Nephron (organoid): Measurements from ENCODE around the gene KRTAP12-3.
"Not testable (repeated sequence)": the region's sequence is repeated elsewhere in the genome, so short reads cannot be mapped to it uniquely, and the experiment has no call there.

ENCODE experiments used
- H3K27ac Mint-ChIP-seq, 3 experiments: 2 replicates each; pipeline ENCODE4 v1.8.0; 2020; ENCODE audit warnings: mixed read lengths in 3 of 3, mild to moderate bottlenecking in 2 of 3, moderate library complexity in 1 of 3
- H3K27me3 Mint-ChIP-seq: 2 replicates; pipeline ENCODE4 v1.8.0; 2021; ENCODE audit warnings: low read depth, mild to moderate bottlenecking, moderate library complexity, mixed read lengths
- H3K36me3 Mint-ChIP-seq: 2 replicates; pipeline ENCODE4 v1.8.0; 2020; ENCODE audit warnings: low read depth, mixed read lengths
- H3K4me1 Mint-ChIP-seq: 2 replicates; pipeline ENCODE4 v1.8.0; 2020; ENCODE audit warnings: mixed read lengths
- H3K4me3 Mint-ChIP-seq, 3 experiments: 2 replicates each; pipeline ENCODE4 v1.8.0; 2020; ENCODE audit warnings: mild to moderate bottlenecking in 3 of 3, mixed read lengths in 3 of 3, moderate library complexity in 2 of 3
- H3K9me3 Mint-ChIP-seq: 2 replicates; pipeline ENCODE4 v1.8.0; 2020; ENCODE audit warnings: mixed read lengths
- CTCF ChIP-seq, 3 experiments: fragments of 200-600 bp; sonication (generic); IDR thresholded peaks; one replicate each; pipeline ENCODE4 v1.5.0; 2021; ENCODE audit warnings: antibody characterized with exemption in 3 of 3; ENCODE audit not compliant: unreplicated experiment in 3 of 3

Gene KRTAP12-3

GRCh38 chr21:44657635-44658540 lies at the start of gene KRTAP12-3:
TSS of gene KRTAP12-3 (plus strand) at chr21:44657932. CDS start at chr21:44657980, 48 bp downstream.
- peaks cover 6% of the 10 kb centered on the region for H3K27me3 Mint-ChIP-seq
- TF ChIP-seq CTCF (IDR thresholded peaks at IDR 0.05; ENCODE audit: unreplicated experiment in 3 of 3): no peak
- H3K36me3 Mint-ChIP-seq: no peaks in the 10 kb centered on the region
- peaks cover 43% of the 10 kb centered on the region for H3K9me3 Mint-ChIP-seq
- H3K4me3 Mint-ChIP-seq: no peak within 1 kb of the TSS
- H3K27ac Mint-ChIP-seq: no peak within 1 kb of the TSS
- no peaks in the 10 kb centered on the region for H3K4me1 Mint-ChIP-seq

- no peak for TF ChIP-seq CTCF (IDR thresholded peaks at IDR 0.05; ENCODE audit: unreplicated experiment in 3 of 3)
- no peak overlapping the region for H3K4me3 Mint-ChIP-seq
- peaks cover 8% of the 10 kb centered on the region for H3K27me3 Mint-ChIP-seq
- H3K4me1 Mint-ChIP-seq: no peaks in the 10 kb centered on the region
- H3K9me3 Mint-ChIP-seq: peaks cover 40% of the 10 kb centered on the region
- H3K27ac Mint-ChIP-seq: no peak overlapping the region
- H3K36me3 Mint-ChIP-seq: peaks cover 3% of the 10 kb centered on the region
These were observed 48.5 kb upstream of the KRTAP12-3 start for GRCh38 chr21:44609193-44609592.

GRCh38 chr21:44610157-44610843 lies 47.4 kb upstream of the KRTAP12-3 start:
- H3K36me3 Mint-ChIP-seq: not testable (repeated sequence)

GRCh38 chr21:44611551-44611950 lies 46.2 kb upstream of the KRTAP12-3 start:
- peaks cover 10% of the 10 kb centered on the region for H3K27me3 Mint-ChIP-seq
- H3K27ac Mint-ChIP-seq: no peak overlapping the region
- TF ChIP-seq CTCF (IDR thresholded peaks at IDR 0.05; ENCODE audit: unreplicated experiment in 3 of 3): no peak
- H3K4me1 Mint-ChIP-seq: no peaks in the 10 kb centered on the region
- peaks cover 33% of the 10 kb centered on the region for H3K9me3 Mint-ChIP-seq
- no peak overlapping the region for H3K4me3 Mint-ChIP-seq
- peaks cover 3% of the 10 kb centered on the region for H3K36me3 Mint-ChIP-seq

More at GRCh38 chr21:44610157-44610843, 47.4 kb upstream of the KRTAP12-3 start:
- H3K9me3 Mint-ChIP-seq: peaks cover 37% of the 10 kb centered on the region
- H3K27ac Mint-ChIP-seq, H3K4me3 Mint-ChIP-seq, H3K4me1 Mint-ChIP-seq, H3K27me3 Mint-ChIP-seq: not testable (repeated sequence)

GRCh38 chr21:44612029-44612486 lies 45.7 kb upstream of the KRTAP12-3 start, which contains the start of gene KRTAP10-8:
TSS of gene KRTAP10-8 (plus strand) at chr21:44612079. CDS start at chr21:44612101, 22 bp downstream.
- Mint-ChIP-seq H3K4me1 (no peaks in the 10 kb centered on the region), H3K4me3 (no peak within 1 kb of the TSS), H3K36me3 (peaks cover 3% of the 10 kb centered on the region), H3K27me3 (peaks cover 10% of the 10 kb centered on the region), H3K9me3 (peaks cover 32% of the 10 kb centered on the region), H3K27ac (no peak within 1 kb of the TSS)
- TF ChIP-seq CTCF (IDR thresholded peaks at IDR 0.05; ENCODE audit: unreplicated experiment in 3 of 3): no peak

- no peak for TF ChIP-seq CTCF (IDR thresholded peaks at IDR 0.05; ENCODE audit: unreplicated experiment in 3 of 3)
- Mint-ChIP-seq H3K4me3 (no peak overlapping the region), H3K27me3 (peaks cover 11% of the 10 kb centered on the region), H3K36me3 (peaks cover 3% of the 10 kb centered on the region), H3K9me3 (peaks cover 30% of the 10 kb centered on the region), H3K27ac (no peak overlapping the region), H3K4me1 (no peaks in the 10 kb centered on the region)
These were observed 45.0 kb upstream of the KRTAP12-3 start for GRCh38 chr21:44612669-44613229.
